Measurements from ENCODE around the gene LTBP1. TPM values are rescaled to one million over a fixed set of nuclear protein-coding genes. Genes with fewer than 3 reads are reported as not detected.

Gene LTBP1
- total and polyA plus RNA-seq, 2 of the 13 experiments (the other 11 are each of a cell fraction or from before 2014, with no cell fraction given) = 0.12 to 0.22 TPM

GRCh38 chr2:33104726-33105125 is 158.0 kb downstream of the LTBP1 start:
- DNase-seq (ENCODE audit: low spot score) (no peak), ATAC-seq (no peak), FAIRE-seq (no peak)
- TF ChIP-seq ZNF503 (CRISPR knock-in tag; IDR thresholded peaks at IDR 0.05) (no peak), KLF13 (CRISPR knock-in tag; IDR thresholded peaks at IDR 0.05) (no peak), JARID2 (CRISPR knock-in tag; IDR thresholded peaks at IDR 0.05; ENCODE audit: insufficient replicate concordance) (no peak), ESRRA (CRISPR knock-in tag; IDR thresholded peaks at IDR 0.05; ENCODE audit: low read depth) (no peak), GFI1 (CRISPR knock-in tag; IDR thresholded peaks at IDR 0.05; ENCODE audit: borderline replicate concordance) (no peak), HNRNPUL1 (IDR thresholded peaks at IDR 0.05; ENCODE audit: low read depth, low read length) (no peak)
- TF ChIP-seq, protein P1, sequence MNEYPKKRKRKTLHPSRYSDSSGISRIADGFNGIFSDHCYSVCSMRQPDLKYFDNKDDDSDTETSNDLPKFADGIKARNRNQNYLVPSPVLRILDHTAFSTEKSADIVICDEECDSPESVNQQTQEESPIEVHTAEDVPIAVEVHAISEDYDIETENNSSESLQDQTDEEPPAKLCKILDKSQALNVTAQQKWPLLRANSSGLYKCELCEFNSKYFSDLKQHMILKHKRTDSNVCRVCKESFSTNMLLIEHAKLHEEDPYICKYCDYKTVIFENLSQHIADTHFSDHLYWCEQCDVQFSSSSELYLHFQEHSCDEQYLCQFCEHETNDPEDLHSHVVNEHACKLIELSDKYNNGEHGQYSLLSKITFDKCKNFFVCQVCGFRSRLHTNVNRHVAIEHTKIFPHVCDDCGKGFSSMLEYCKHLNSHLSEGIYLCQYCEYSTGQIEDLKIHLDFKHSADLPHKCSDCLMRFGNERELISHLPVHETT (CRISPR knock-in tag; conservative IDR thresholded peaks at IDR 0.05) = no peak
- TF ChIP-seq, protein P2, sequence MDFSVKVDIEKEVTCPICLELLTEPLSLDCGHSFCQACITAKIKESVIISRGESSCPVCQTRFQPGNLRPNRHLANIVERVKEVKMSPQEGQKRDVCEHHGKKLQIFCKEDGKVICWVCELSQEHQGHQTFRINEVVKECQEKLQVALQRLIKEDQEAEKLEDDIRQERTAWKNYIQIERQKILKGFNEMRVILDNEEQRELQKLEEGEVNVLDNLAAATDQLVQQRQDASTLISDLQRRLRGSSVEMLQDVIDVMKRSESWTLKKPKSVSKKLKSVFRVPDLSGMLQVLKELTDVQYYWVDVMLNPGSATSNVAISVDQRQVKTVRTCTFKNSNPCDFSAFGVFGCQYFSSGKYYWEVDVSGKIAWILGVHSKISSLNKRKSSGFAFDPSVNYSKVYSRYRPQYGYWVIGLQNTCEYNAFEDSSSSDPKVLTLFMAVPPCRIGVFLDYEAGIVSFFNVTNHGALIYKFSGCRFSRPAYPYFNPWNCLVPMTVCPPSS (IDR thresholded peaks at IDR 0.05) = no peak
- Histone ChIP-seq H3K4me3 (replicated peaks in 1 of 3; ENCODE audit: insufficient read depth in 1 of 3, low read depth in 2 of 3, low read length in 3 of 3) (no peak overlapping the region), H3K4me2 (ENCODE audit: low read depth, low read length) (no peak overlapping the region), H3K79me2 (ENCODE audit: insufficient read depth, low read length) (no peaks in the 10 kb centered on the region), H3K9ac (ENCODE audit: insufficient read depth, low read depth, low read length) (no peak overlapping the region), H3K9me3 (ENCODE audit: low read length) (no peaks in the 10 kb centered on the region), H3K4me1 (ENCODE audit: insufficient read depth, low read length) (no peaks in the 10 kb centered on the region), H3K27ac (ENCODE audit: extremely low read length, insufficient read depth, low read length) (no peak overlapping the region), H3K36me3 (replicated peaks in 1 of 2; ENCODE audit: control insufficient read depth in 1 of 2, insufficient read depth in 2 of 2, low read length in 2 of 2) (no peaks in the 10 kb centered on the region), H4K20me1 (ENCODE audit: insufficient read depth, low read length) (no peaks in the 10 kb centered on the region), H3K27me3 (ENCODE audit: control insufficient read depth in 1 of 2, insufficient read depth in 2 of 2, low read length in 2 of 2) (peaks cover 0 to 2% of the 10 kb centered on the region in 2 experiments; a peak in 1 of 5 replicates), H2AFZ (ENCODE audit: low read length) (no peak overlapping the region)
- WGBS (ENCODE audit: low lambda C conversion rate) = 5% methylated on average over 4 of the region's 4 CpGs
- POLR2A ChIA-PET = no interaction called here
- CTCF ChIA-PET (ENCODE audit: low intra/inter-chr PET ratio, low total read pairs) = no interaction called here
- intact Hi-C loops (cut with micrococcal nuclease; ENCODE audit: unreplicated experiment) = no loop called here
- in situ Hi-C loops (cut with HindIII; ENCODE audit: extremely low pct_ligation_motif_present, low pct_unique_long_range_greater_than_20kb) = no loop called here
- BruUV-seq (replicated peaks) = no TSS peak

Data from HepG2 (cell line).